ENCODE data around the gene FAM53A.

FAM53A gene

GRCh38 chr4:1722551-1723118 is 38.5 kb upstream of the FAM53A start:
- Histone ChIP-seq H2AFZ (ENCODE audit: low read length, unreplicated experiment) (no peak overlapping the region), H3K36me3 (ENCODE audit: insufficient read depth, low read length) (peaks cover 8% of the 10 kb centered on the region; the same call in 1 of the 2 replicates), H3K4me1 (ENCODE audit: control insufficient read depth, insufficient read depth, low read length, unreplicated experiment) (peaks cover 33% of the 10 kb centered on the region), H3K79me2 (ENCODE audit: control insufficient read depth, insufficient read depth, low read length, unreplicated experiment) (peaks cover 65% of the 10 kb centered on the region), H3K27ac (ENCODE audit: low read depth, low read length) (no peak overlapping the region), H3K4me3 (ENCODE audit: low read depth, low read length) (peak overlapping the region; percentile 82), H3K27me3 (ENCODE audit: insufficient read depth, low read length) (no peaks in the 10 kb centered on the region)

GRCh38 chr4:1721666-1722550 is 37.8 kb upstream of the FAM53A start:
- peaks cover 70% of the 10 kb centered on the region for H3K79me2 ChIP-seq (ENCODE audit: control insufficient read depth, insufficient read depth, low read length, unreplicated experiment)
- no peaks in the 10 kb centered on the region for H3K27me3 ChIP-seq (ENCODE audit: insufficient read depth, low read length)
- no peak overlapping the region for H2AFZ ChIP-seq (ENCODE audit: low read length, unreplicated experiment)
- peak overlapping the region; percentile 26; the same call in 1 of the 2 replicates for H3K27ac ChIP-seq (ENCODE audit: low read depth, low read length)
- peak overlapping the region; percentile 82 for H3K4me3 ChIP-seq (ENCODE audit: low read depth, low read length)
- peaks cover 8% of the 10 kb centered on the region; the same call in 1 of the 2 replicates for H3K36me3 ChIP-seq (ENCODE audit: insufficient read depth, low read length)
- peaks cover 26% of the 10 kb centered on the region for H3K4me1 ChIP-seq (ENCODE audit: control insufficient read depth, insufficient read depth, low read length, unreplicated experiment)

- H3K79me2 ChIP-seq (ENCODE audit: control insufficient read depth, insufficient read depth, low read length, unreplicated experiment), result peaks cover 75% of the 10 kb centered on the region
- peak within 1 kb of the TSS; percentile 55; the same call in 1 of the 2 replicates for H3K27ac ChIP-seq (ENCODE audit: low read depth, low read length)
- peaks cover 8% of the 10 kb centered on the region; the same call in 1 of the 2 replicates for H3K36me3 ChIP-seq (ENCODE audit: insufficient read depth, low read length)
- H3K27me3 ChIP-seq (ENCODE audit: insufficient read depth, low read length), result no peaks in the 10 kb centered on the region
- H3K4me3 ChIP-seq (ENCODE audit: low read depth, low read length), result peak within 1 kb of the TSS; percentile 82
- H2AFZ ChIP-seq (ENCODE audit: low read length, unreplicated experiment), result peak within 1 kb of the TSS; percentile 53
- peaks cover 21% of the 10 kb centered on the region for H3K4me1 ChIP-seq (ENCODE audit: control insufficient read depth, insufficient read depth, low read length, unreplicated experiment)
These were observed 37.0 kb upstream of the FAM53A start, which contains the start of the genes TACC3 and TMEM129 for GRCh38 chr4:1721003-1721665. Gene TACC3, plus strand, starts transcription at chr4:1721521. Its CDS starts 1,901 bp downstream, at chr4:1723422. Gene TMEM129, minus strand, starts transcription at chr4:1721323. Its CDS starts 486 bp downstream, at chr4:1720837.

GRCh38 chr4:1720163-1720983 is 36.3 kb upstream of the FAM53A start:
- Histone ChIP-seq H3K79me2 (ENCODE audit: control insufficient read depth, insufficient read depth, low read length, unreplicated experiment) (peaks cover 71% of the 10 kb centered on the region), H3K4me3 (ENCODE audit: low read depth, low read length) (peak overlapping the region; percentile 82), H3K4me1 (ENCODE audit: control insufficient read depth, insufficient read depth, low read length, unreplicated experiment) (peaks cover 21% of the 10 kb centered on the region), H3K27ac (ENCODE audit: low read depth, low read length) (peak overlapping the region; percentile 55; the same call in 1 of the 2 replicates), H3K27me3 (ENCODE audit: insufficient read depth, low read length) (no peaks in the 10 kb centered on the region), H3K36me3 (ENCODE audit: insufficient read depth, low read length) (peaks cover 3% of the 10 kb centered on the region; the same call in 1 of the 2 replicates), H2AFZ (ENCODE audit: low read length, unreplicated experiment) (peak overlapping the region; percentile 53)

- Histone ChIP-seq H3K4me1 (ENCODE audit: control insufficient read depth, insufficient read depth, low read length, unreplicated experiment) (peaks cover 33% of the 10 kb centered on the region), H3K79me2 (ENCODE audit: control insufficient read depth, insufficient read depth, low read length, unreplicated experiment) (peaks cover 75% of the 10 kb centered on the region), H3K27ac (ENCODE audit: low read depth, low read length) (no peak overlapping the region), H2AFZ (ENCODE audit: low read length, unreplicated experiment) (no peak overlapping the region), H3K4me3 (ENCODE audit: low read depth, low read length) (no peak overlapping the region; the same call in 1 of the 2 replicates), H3K27me3 (ENCODE audit: insufficient read depth, low read length) (no peaks in the 10 kb centered on the region), H3K36me3 (ENCODE audit: insufficient read depth, low read length) (no peaks in the 10 kb centered on the region)
These were observed 34.2 kb upstream of the FAM53A start for GRCh38 chr4:1718095-1718850.

GRCh38 chr4:1717129-1718094 is 33.3 kb upstream of the FAM53A start:
- Histone ChIP-seq H3K4me1 (ENCODE audit: control insufficient read depth, insufficient read depth, low read length, unreplicated experiment) (peaks cover 24% of the 10 kb centered on the region), H3K36me3 (ENCODE audit: insufficient read depth, low read length) (no peaks in the 10 kb centered on the region), H3K27ac (ENCODE audit: low read depth, low read length) (no peak overlapping the region), H2AFZ (ENCODE audit: low read length, unreplicated experiment) (no peak overlapping the region), H3K79me2 (ENCODE audit: control insufficient read depth, insufficient read depth, low read length, unreplicated experiment) (peaks cover 73% of the 10 kb centered on the region), H3K4me3 (ENCODE audit: low read depth, low read length) (no peak overlapping the region), H3K27me3 (ENCODE audit: insufficient read depth, low read length) (no peaks in the 10 kb centered on the region)

GRCh38 chr4:1716065-1716945 is 32.2 kb upstream of the FAM53A start:
- peaks cover 68% of the 10 kb centered on the region for H3K79me2 ChIP-seq (ENCODE audit: control insufficient read depth, insufficient read depth, low read length, unreplicated experiment)
- H2AFZ ChIP-seq (ENCODE audit: low read length, unreplicated experiment), result no peak overlapping the region
- H3K27me3 ChIP-seq (ENCODE audit: insufficient read depth, low read length), result no peaks in the 10 kb centered on the region
- peaks cover 22% of the 10 kb centered on the region for H3K4me1 ChIP-seq (ENCODE audit: control insufficient read depth, insufficient read depth, low read length, unreplicated experiment)
- no peaks in the 10 kb centered on the region for H3K36me3 ChIP-seq (ENCODE audit: insufficient read depth, low read length)
- no peak overlapping the region for H3K27ac ChIP-seq (ENCODE audit: low read depth, low read length)
- no peak overlapping the region for H3K4me3 ChIP-seq (ENCODE audit: low read depth, low read length)

- peaks cover 27% of the 10 kb centered on the region for H3K4me1 ChIP-seq (ENCODE audit: control insufficient read depth, insufficient read depth, low read length, unreplicated experiment)
- H2AFZ ChIP-seq (ENCODE audit: low read length, unreplicated experiment), result no peak overlapping the region
- no peak overlapping the region for H3K27ac ChIP-seq (ENCODE audit: low read depth, low read length)
- H3K36me3 ChIP-seq (ENCODE audit: insufficient read depth, low read length), result peaks cover 4% of the 10 kb centered on the region; the same call in 1 of the 2 replicates
- no peaks in the 10 kb centered on the region for H3K27me3 ChIP-seq (ENCODE audit: insufficient read depth, low read length)
- no peak overlapping the region for H3K4me3 ChIP-seq (ENCODE audit: low read depth, low read length)
- H3K79me2 ChIP-seq (ENCODE audit: control insufficient read depth, insufficient read depth, low read length, unreplicated experiment), result peaks cover 74% of the 10 kb centered on the region
These were observed 31.1 kb upstream of the FAM53A start for GRCh38 chr4:1715002-1715758.
